GM12892 (cell line): ENCODE data around the gene ACOT7.

ENCODE experiments used
- POLR2A ChIP-seq: IDR thresholded peaks from 2 replicates; pipeline ENCODE4 v1.6.1; 2011; ENCODE audit warnings: low read depth, low read length, control low read depth
- POLR2AphosphoS5 ChIP-seq: IDR thresholded peaks from 2 replicates; pipeline ENCODE4 v1.6.1; 2011; ENCODE audit warnings: low read depth, low read length, control low read depth

GRCh38 chr1:6358757-6359201 lies 34.8 kb downstream of the ACOT7 start:
- no peak for TF ChIP-seq POLR2A
- no peak for TF ChIP-seq POLR2AphosphoS5
